NCI-H2029 (cell line): Measurements from ENCODE around the gene HSPB6.
"Not testable (repeated sequence)": the region's sequence is repeated elsewhere in the genome, so short reads cannot be mapped to it uniquely, and the experiment has no call there.

ENCODE experiments used
- DNase-seq: peaks from one replicate; lab custom pipeline; 2025; lab: John Stamatoyannopoulos, UW

HSPB6 gene, protein sequence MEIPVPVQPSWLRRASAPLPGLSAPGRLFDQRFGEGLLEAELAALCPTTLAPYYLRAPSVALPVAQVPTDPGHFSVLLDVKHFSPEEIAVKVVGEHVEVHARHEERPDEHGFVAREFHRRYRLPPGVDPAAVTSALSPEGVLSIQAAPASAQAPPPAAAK

GRCh38 chr19:35756377-35757230 lies at the start of gene HSPB6:
HSPB6 (minus strand) TSS chr19:35757029; CDS start chr19:35757008, 21 bp downstream.
- no peak for DNase-seq

DNA sequence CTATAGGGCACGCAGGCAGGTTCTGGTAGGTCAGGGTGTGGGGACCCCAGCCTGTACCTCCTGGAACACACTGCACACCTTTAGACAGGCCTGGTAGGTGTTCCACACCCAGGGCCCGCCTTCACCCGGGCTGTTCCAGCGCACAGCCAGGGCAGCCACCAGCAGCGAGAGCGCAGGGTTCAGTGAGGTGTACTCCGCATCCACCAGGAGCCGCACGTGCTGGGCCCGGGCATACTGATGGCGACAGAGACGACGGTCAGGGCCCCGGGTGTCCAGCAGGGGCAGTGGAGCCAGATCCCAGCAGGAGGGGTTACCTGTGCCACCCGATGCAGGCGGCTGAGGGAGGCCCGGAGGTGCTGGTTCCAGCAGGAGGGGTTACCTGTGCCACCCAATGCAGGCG lies 49.8 kb upstream of the HSPB6 start:
- no peak for DNase-seq

GRCh38 chr19:35805526-35806102 lies 48.8 kb upstream of the HSPB6 start:
- peak; percentile 87 for DNase-seq

DNA sequence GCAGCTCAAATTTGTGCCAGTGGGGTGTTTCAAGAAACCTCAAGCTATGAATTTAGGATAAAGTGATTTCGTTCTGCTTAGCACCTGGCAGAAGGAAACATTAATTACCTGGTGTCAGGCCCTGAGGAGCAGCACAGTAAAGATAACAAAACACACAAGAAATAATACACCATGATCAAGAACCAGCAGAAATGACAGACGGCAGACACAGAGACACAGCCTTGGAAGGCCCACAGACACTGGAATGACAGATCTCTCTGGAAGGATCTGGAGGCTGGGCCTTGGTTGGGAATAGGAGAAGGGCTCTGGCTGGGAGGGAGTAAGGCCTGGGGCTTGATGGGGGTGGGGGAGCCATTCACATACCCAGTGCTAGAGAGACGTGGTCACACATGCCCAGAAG lies 45.0 kb upstream of the HSPB6 start:
- no peak for DNase-seq

GRCh38 chr19:35797663-35798062 lies 40.8 kb upstream of the HSPB6 start:
- DNase-seq: no peak

DNA sequence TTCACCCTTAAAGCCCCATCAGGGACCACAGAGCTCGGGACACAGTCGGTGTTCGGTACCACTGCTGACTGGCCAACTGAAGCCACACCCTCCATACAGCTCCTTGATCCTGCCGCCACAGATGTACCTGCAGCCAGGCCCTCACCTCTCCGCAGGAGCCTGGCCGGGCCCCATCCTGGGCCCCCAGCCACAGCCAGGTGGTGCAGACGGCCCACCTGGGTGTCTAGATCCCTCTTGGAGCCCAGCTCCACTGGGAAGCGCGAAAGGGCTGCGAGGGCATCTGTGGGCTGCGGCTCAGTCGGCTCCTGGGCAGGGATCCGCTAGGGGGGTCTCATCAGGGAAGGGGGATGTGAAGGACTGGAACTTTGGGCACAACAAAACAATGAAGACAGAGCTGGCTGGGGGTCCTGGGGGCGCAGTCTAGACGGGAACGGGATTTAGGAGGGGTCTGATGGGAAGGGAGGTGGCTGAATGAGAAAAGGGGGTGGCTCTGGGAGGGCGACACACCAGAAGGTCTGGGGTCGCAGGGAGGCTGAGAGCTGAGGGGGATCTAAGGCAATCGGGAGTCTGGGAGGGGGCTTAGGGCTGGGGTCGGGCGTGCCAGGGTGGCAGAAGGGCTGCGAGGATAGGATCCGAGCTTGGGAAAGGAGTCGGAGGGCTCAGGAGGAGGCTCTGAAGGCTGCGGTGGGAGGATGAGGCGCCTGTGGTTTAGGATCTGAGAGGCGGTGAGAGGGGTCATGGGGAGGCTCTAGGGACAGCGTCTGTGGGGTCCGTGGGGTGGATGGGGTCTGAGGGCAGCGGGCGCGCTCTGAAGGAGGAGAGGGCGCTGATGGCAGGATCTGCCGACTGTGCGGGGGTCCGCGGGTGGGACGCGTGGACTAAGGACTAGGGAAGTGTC lies 40.1 kb upstream of the HSPB6 start:
- no peak for DNase-seq

DNA sequence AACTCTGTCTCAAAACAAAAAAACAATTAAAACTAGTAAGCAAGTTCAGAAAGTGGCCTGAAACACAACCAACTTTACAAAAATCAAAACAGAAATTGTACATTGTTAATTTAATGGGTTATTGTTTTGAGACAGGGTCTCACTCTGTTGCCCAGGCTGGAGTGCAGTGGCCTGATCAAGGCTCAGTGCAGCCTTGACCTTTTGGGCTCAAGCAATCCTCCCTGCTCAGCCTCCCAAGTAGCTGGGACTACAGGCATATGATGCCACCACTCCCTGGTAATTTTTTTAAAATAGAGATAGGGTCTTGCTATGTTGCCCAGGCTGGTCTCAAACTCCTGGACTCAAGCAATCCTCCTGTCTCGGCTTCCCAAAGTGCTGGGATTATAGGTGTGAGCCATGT lies 38.7 kb upstream of the HSPB6 start:
- not testable (repeated sequence) for DNase-seq

- DNase-seq: no peak
Observed at GRCh38 chr19:35793381-35794165, 36.7 kb upstream of the HSPB6 start.

- DNase-seq: no peak
Observed at GRCh38 chr19:35792888-35793287, 36.1 kb upstream of the HSPB6 start.

- DNase-seq: no peak
Observed at GRCh38 chr19:35792312-35792711, 35.5 kb upstream of the HSPB6 start.

GRCh38 chr19:35791814-35792279 lies 35.0 kb upstream of the HSPB6 start:
- DNase-seq: no peak

DNA sequence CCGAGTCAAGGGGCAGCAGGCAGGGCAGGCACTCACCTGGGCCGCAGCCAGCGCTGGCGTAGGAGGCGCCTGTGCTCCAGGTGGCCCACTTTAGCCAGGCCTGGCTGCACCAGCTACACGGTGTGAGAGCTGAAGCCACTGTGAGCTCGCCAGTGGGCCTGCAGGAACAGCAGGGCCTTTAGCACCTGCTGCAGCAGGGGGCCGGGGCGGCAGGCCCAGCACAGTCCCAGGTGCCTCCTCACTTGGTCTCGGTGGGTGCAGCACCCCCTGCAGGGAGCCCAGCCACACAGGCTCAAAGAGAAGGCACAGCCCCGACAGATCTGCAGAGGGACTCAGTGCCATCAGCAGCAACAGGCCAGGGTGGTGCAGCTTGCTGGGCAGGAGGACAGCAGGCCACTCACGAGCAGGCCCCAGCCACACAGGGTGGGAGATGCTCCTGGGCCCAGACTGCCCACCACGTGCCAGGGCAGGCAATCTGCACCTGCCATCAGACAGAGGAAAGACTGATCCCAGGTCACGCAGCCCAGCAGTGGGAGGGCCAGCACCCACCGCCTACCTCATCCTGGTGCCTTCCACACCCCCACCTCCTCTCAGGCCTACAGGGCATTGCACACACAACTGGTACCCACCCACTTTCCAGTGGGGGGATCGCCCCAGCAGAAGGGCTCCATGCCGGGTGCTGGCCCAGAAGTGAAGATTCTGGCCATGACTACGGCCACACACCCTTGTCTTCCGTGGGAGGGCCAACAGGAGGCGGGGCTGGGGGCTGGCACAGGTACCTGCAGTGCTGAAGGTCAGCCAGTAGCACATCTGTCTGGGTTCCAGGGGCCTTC lies 34.4 kb upstream of the HSPB6 start:
- DNase-seq: peak; percentile 72

DNA sequence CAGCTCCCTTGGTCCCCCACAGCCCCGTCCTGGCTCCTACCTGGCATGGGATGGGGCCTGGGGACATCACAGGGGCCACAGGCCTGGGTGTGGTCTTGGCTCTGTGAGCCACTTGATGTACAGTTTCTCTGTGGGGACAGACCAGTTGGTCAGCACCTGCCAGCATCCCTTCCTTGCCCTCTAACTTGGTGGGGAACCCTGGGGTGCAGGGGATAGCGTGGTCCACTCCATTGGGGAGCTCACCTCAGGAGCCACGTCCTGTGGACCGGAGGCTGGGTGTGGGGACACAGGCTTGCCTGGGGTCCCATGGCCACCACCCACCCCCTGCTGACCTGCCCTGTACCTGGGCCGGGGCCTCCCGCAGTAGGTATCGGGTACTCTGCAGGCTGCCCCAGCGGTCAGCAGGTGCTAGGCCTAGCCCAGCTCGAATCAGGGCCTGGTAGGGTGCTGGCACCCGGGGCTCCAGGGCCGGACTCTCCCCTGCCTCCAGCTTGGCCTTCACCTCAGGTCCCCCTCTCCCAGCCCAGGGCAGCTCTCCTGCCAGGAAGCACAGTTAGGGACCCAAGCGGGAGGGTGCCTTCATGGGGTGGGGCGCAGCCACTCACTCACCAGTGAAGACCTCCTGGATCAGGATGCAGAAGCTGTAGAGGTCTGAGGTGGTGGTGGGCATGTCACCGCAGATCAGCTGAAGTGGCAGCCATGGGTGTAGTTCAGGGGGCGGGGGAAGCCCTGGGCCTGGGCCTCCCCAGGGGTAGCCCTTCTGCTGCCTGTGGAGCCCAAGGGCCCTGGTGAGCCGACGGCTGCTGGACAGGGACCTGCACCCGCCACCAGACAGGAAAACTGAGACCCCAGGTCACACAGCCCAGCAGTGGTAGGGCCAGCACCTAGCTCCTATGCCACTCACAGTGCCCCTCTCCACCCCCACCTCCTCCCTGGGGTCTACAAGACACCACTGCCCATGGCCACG lies 33.4 kb upstream of the HSPB6 start:
- DNase-seq: no peak

DNA sequence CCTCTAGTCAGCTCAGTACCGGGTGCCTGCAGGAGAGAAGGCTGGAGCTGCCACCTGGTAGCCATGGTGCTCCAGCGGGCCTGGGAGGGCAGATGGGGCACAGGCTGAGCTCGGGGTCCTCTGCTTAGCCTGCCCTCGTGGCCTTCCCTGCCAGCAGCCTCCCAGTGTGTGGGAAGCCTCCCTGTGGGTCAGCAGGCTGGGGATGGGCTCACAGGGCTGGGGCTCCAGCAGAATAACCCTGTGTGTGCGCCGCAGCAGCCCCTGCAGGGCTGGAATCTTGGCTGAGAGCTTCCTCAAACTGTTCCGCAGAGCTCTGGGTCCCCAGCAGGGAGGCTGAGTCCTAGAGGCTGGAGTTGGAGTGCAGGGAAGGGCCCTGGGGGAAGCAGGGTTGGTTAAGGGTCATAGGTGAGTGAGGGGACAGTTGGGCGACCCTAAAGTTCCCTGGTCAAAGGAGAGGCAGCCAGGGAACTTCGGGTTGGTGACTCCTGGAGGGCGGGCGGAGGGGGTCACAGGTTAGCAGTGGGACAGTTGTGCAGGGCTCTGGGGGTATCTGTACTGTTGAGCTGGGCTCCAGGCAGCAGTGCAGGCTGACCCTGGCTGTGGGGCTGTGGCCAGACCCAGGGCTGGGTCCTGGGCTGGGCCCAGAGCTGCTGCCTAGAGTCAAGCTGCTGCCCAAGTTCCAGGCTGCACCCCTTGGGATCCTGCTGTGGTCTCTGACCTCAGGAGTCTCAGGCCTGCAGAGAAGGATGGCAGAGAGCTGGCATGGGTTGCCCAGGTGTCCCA lies 32.6 kb upstream of the HSPB6 start:
- DNase-seq: no peak

GRCh38 chr19:35788205-35788960 lies 31.6 kb upstream of the HSPB6 start:
- DNase-seq: no peak

DNA sequence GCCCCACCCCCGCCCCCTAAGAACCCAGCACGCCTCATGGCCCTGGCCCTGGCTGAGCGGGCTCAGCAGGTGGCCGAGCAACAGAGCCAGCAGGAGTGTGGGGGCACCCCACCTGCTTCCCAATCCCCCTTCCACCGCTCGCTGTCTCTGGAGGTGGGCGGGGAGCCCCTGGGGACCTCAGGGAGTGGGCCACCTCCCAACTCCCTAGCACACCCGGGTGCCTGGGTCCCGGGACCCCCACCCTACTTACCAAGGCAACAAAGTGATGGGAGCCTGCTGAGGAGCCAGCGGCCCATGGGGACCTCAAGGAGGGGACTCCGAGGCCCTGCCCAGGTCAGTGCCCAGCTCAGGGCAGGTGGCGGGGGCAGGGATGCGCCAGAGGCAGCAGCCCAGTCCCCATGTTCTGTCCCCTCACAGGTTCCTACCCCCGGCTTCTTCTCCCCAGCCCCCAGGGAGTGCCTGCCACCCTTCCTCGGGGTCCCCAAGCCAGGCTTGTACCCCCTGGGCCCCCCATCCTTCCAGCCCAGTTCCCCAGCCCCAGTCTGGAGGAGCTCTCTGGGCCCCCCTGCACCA lies 30.5 kb upstream of the HSPB6 start:
- DNase-seq: no peak
